GM19023 (cell line): ENCODE results near the gene TNNC2.
"Not testable (repeated sequence)": the region's sequence is repeated elsewhere in the genome, so short reads cannot be mapped to it uniquely, and the experiment has no call there.

Experiments used
- ATAC-seq: cut with Tn5 transposase; IDR thresholded peaks from one replicate; pipeline ENCODE4 v1.9.1; 2021; ENCODE audit warnings: mild to moderate bottlenecking, moderate library complexity; ENCODE audit not compliant: unreplicated experiment

The TNNC2 gene

DNA sequence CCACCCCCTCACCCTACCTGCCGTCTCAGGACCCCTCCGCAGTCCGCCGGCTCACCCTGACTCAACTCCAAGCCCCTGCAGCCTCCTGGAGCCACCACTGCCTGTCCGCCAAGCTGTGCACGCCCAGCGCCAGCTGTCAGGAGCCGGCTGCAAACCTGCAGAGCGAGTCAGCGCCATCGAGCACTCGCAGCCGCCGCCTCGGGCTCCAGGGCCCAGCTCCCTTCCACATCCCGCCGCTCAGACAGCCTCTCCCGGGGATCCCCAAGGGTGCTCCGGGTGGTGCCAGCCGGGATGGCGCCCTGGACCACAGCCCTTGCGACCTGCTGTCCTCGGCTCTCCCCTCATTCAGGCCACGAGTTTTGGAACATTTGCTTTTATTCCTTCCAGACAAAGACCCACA lies 4.3 kb downstream of the TNNC2 start:
- no peak for ATAC-seq

DNA sequence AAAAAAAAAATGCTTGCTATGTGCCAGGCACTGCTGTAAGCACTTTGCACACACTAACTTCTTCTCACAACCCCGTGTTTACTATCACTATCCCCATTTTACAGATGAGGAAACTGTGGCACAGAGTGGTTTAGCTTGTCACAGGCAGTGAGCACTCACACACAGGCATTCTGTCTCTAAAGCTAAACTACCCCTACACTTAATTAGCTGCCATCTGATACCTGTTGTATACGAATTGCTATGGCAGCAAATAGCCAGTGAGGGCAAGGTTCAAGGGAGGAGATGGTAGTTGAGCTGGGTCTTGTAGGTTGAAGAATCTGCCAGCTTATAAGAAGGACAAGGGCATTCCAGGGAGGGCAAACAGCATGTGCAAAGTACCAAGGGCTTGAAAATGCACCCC lies 5.2 kb downstream of the TNNC2 start:
- ATAC-seq: no peak

DNA sequence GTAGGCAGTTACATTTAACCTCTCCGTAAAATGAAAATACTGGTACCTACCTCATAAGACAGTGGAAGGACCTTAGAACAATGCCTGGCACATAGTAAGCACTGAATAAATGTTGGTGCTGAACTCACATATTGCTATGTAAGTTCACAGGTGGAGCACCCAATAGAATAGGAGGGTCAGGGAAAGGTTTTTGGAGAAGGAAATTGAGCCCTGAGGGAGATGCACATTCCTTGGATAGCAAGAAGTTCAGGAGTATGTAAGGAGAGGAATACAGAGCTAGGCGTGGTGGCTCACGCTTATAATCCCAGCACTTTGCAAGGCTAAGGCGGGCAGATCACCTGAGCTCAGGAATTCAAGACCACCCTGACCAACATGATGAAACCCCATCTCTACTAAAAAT lies 7.6 kb downstream of the TNNC2 start:
- ATAC-seq: no peak

GRCh38 chr20:45818239-45818638 lies 8.9 kb downstream of the TNNC2 start:
- no peak for ATAC-seq

GRCh38 chr20:45817376-45818194 lies 9.5 kb downstream of the TNNC2 start:
- ATAC-seq: no peak

DNA sequence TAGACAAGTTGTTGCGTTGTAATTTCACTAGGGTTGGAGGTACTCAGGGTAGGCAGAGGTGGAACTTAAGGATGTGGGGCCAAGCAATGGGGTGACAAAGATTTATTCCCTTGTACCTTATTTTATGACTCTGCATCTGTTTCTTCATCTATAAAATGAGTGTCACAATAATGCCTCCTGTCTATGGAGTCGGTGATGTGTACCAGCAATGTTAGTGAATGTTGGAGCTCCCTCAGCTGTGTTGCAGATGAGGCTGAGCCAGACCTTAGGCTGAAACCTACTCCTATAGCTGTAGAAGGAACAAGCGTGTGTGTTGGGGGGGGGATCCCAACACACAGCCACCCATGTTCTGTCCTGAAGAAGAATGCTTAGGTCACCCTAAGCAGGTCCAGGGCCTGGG lies 10.2 kb downstream of the TNNC2 start:
- no peak for ATAC-seq

DNA sequence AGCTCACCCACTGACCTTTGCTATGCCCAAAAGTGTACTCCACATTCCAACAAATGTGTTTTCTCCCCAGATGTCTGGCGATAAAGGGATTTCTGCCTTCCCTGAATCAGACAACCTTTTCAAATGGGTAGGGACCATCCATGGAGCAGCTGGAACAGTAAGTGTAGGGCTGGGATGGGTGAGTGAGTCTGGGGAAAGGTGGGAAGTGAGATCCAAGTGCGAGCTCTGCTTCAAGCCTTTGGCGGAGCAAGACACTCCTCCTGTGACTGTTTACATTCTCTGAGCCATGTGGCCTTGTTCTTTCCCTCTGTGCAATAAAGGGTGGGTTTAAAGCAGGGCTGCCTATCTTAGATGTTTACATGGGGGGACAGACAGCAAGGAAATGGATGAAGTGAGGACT lies 12.8 kb downstream of the TNNC2 start:
- no peak for ATAC-seq

- no peak for ATAC-seq
Observed at GRCh38 chr20:45813489-45813888, 13.6 kb downstream of the TNNC2 start.

DNA sequence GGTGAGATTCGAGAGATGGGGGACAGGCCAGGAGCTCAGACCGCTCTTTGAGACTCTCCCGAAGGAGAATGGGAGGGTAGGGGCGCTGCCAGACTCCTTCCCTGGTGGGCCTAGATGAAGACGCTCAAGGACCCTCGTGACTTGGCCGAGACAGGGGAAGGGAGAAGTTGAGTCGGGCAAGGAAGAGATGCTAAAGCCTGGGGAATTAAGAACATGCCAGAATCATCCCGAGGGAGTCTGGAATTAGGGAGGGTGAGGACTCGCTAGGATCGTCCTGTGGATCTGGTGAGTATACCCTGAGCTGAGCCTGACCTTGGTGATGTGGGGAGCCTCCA lies 14.1 kb downstream of the TNNC2 start:
- ATAC-seq: no peak

- peak; percentile 97 for ATAC-seq
Observed at GRCh38 chr20:45812157-45813005, 14.7 kb downstream of the TNNC2 start, which contains the start of gene UBE2C. TSS of gene UBE2C (plus strand) at chr20:45812644. CDS start at chr20:45812696, 52 bp downstream.

DNA sequence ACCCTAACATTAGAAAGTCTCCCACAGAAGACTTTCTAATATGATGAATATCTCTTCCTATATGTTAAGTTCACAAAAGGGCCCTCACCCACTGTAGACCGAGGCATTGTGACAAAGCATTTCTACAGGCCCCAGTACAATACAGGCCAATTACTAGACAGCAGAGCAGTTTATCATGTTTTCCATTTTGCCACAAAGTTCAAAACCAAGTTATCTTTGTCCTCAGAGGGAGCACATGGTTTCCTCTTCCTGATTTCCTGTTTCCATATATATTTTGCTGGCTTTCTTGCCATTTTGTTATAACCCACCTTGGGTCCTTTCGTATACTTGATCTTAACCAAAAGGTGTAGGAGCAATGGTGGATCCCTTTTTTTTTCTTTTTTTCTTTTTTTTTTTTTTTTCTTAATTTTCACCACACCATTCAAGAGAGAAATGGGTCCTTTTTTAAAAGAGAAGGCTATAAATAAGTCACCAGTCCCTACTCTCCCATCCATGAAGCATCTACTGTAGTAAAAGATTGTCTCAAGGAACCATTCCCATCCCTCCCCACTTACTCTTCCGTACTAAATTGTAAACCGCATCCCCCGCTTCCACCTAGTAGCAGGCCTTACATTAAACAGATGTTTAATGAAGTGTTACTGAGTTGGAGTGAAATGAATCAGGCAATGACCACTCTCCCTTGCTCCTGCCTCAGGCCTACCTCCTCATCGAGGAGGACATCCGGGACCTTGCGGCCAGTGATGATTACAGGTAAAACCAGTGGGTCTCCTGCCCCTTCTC lies 16.7 kb downstream of the TNNC2 start:
- ATAC-seq: no peak

- no peak for ATAC-seq
Observed at GRCh38 chr20:45801851-45802250, 25.3 kb downstream of the TNNC2 start.

GRCh38 chr20:45798935-45799642 lies 28.0 kb downstream of the TNNC2 start:
- ATAC-seq: no peak

- ATAC-seq: not testable (repeated sequence)
Observed at GRCh38 chr20:45797955-45798354, 29.2 kb downstream of the TNNC2 start.

GRCh38 chr20:45797510-45797909 lies 29.6 kb downstream of the TNNC2 start:
- not testable (repeated sequence) for ATAC-seq

DNA sequence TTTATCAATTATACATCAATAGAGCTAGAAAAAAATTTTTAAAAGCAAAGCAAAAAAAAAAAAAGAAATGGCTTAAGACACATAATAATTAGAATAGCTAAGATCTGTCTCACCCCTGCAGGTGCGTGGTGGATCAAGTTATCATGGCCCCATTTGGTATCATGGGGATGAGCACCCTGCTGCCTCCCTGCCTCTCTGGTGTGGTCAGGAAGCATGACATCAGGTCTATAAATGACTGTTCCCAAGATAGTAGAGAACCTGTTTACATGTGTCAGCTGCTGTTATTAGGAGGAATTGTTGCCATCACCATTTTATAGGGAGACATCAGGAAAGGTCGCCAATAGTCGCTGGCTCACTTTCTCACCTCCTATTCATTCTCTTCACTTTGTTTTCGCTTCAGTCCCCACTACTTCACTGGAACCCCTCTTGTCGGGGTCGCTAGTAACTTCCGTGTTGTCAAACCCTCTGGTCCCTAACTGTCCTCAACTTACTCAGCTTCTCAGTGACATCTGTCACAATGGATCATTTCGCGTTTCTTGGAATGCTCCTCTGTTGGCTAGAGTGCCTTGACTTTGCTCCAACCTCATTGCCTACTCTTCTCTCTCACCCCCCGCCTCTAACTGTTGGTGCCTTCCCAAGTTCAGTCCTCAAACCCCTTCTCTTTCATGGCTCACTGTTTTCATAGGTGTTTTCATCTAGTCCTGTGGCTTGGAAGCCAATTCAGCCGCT lies 30.6 kb downstream of the TNNC2 start:
- no peak for ATAC-seq

- ATAC-seq: peak; percentile 5
Observed at GRCh38 chr20:45792317-45793118, 34.6 kb downstream of the TNNC2 start.

GRCh38 chr20:45788351-45788750 lies 38.8 kb downstream of the TNNC2 start:
- no peak for ATAC-seq

GRCh38 chr20:45783656-45784294 lies 43.3 kb downstream of the TNNC2 start:
- ATAC-seq: no peak
